HEK293T (cell line): Measurements from ENCODE around the gene IQSEC1.

Experiments used
- CTBP1 ChIP-seq: fragments of 450-650 bp; IDR thresholded peaks from 2 replicates; pipeline ENCODE4 v1.6.1; 2016; ENCODE audit warnings: borderline replicate concordance
- ELF4 ChIP-seq: fragments of 450-650 bp; IDR thresholded peaks from 2 replicates; pipeline ENCODE4 v1.6.1; 2017; ENCODE audit warnings: antibody characterized with exemption
- FOXA1 ChIP-seq: fragments of 450-650 bp; IDR thresholded peaks from 2 replicates; pipeline ENCODE4 v1.6.1; 2016; ENCODE audit warnings: mild to moderate bottlenecking
- FOXM1 ChIP-seq: fragments of 450-650 bp; IDR thresholded peaks from 2 replicates; pipeline ENCODE4 v1.6.1; 2017; ENCODE audit warnings: mild to moderate bottlenecking, borderline replicate concordance
- L3MBTL2 ChIP-seq: fragments of 450-650 bp; conservative IDR thresholded peaks from 2 replicates; pipeline ENCODE4 v1.6.1; 2016; ENCODE audit warnings: mild to moderate bottlenecking
- LEF1 ChIP-seq: fragments of 450-650 bp; IDR thresholded peaks from 2 replicates; pipeline ENCODE4 v1.6.1; 2017; ENCODE audit warnings: mild to moderate bottlenecking, borderline replicate concordance
- PKNOX1 ChIP-seq: fragments of 450-650 bp; IDR thresholded peaks from 2 replicates; pipeline ENCODE4 v1.6.1; 2016
- SP1 ChIP-seq: fragments of 450-650 bp; IDR thresholded peaks from 2 replicates; pipeline ENCODE4 v1.6.1; 2017
- SUZ12 ChIP-seq: fragments of 450-650 bp; IDR thresholded peaks from 2 replicates; pipeline ENCODE4 v1.6.1; 2016; ENCODE audit warnings: mild to moderate bottlenecking
- TARDBP ChIP-seq: fragments of 450-650 bp; IDR thresholded peaks from 2 replicates; pipeline ENCODE4 v1.6.1; 2016

GRCh38 chr3:12974819-12975218, 98.4 kb downstream of the IQSEC1 start:
- TF ChIP-seq PKNOX1 (no peak), FOXM1 (no peak), L3MBTL2 (no peak), ELF4 (no peak), FOXA1 (no peak), SUZ12 (no peak), TARDBP (no peak), LEF1 (no peak), CTBP1 (no peak), SP1 (no peak)
